ENCODE measurements around the gene CPN2.

CPN2 gene

DNA sequence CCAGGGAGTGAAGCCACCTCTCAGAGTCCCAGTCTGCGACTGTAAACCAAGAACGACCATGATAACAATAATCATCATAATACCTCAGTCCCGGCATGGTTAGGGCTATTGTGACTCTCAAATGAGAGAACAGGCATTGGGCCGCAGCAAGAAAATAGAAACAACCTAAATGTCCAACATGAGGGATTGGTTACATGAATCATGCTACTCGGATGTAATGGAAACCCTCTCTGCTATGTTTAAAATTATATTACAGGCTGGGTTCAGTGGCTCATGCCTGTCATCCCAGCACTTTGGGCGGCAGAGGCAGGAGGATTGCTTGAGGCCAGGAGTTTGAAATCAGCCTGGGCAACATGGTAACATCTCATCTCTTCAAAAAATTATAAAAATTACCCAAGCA lies 2.8 kb downstream of the CPN2 start:
- no peak for TF ChIP-seq POLR2A (IDR thresholded peaks at IDR 0.05; ENCODE audit: low read depth, low read length)
- no peak for TF ChIP-seq POLR2AphosphoS5 (IDR thresholded peaks at IDR 0.05; ENCODE audit: low read depth, low read length)
- TF ChIP-seq POU2F2 (IDR thresholded peaks at IDR 0.05; ENCODE audit: low read depth, low read length), result no peak
- no peak for TF ChIP-seq SPI1 (IDR thresholded peaks at IDR 0.05; ENCODE audit: low read depth, low read length)
- TF ChIP-seq TAF1 (IDR thresholded peaks at IDR 0.05; ENCODE audit: low read depth, low read length), result no peak
- TF ChIP-seq PAX5 (IDR thresholded peaks at IDR 0.05; ENCODE audit: insufficient read depth, low read length, severe bottlenecking), result no peak
- DNase-seq (ENCODE audit: insufficient read length, low spot score) (no peak), FAIRE-seq (no peak)

- no peak for DNase-seq (ENCODE audit: insufficient read length, low spot score)
- FAIRE-seq, result no peak
- TF ChIP-seq POLR2A (IDR thresholded peaks at IDR 0.05; ENCODE audit: low read depth, low read length) (no peak), PAX5 (IDR thresholded peaks at IDR 0.05; ENCODE audit: insufficient read depth, low read length, severe bottlenecking) (no peak), SPI1 (IDR thresholded peaks at IDR 0.05; ENCODE audit: low read depth, low read length) (no peak)
These were observed 4.5 kb downstream of the CPN2 start for GRCh38 chr3:194346621-194347020.

DNA sequence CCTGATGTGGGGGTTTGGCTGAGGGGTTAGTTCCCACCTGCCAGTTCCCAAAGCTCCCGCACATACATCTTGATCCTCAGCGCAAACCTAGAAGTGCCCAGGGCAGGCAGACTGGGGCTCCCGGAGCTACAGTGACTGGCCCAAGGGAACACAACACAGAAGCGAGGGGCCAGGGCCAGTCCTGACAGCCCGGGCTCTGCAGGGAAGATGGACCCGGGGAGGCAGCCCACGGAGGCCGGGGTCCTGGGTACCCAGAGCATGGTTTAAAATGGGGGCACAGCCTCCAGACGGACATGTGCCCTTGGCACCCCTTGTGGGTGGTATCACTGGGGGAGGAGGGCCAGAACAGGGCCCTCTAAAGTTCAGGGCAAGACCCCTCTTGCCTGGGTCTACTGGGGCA lies 5.1 kb downstream of the CPN2 start:
- FAIRE-seq (no peak), DNase-seq (ENCODE audit: insufficient read length, low spot score) (no peak)
- TF ChIP-seq SPI1 (IDR thresholded peaks at IDR 0.05; ENCODE audit: low read depth, low read length), result no peak
- TF ChIP-seq PAX5 (IDR thresholded peaks at IDR 0.05; ENCODE audit: insufficient read depth, low read length, severe bottlenecking), result no peak
- TF ChIP-seq TAF1 (IDR thresholded peaks at IDR 0.05; ENCODE audit: low read depth, low read length), result no peak
- TF ChIP-seq POU2F2 (IDR thresholded peaks at IDR 0.05; ENCODE audit: low read depth, low read length), result no peak
- no peak for TF ChIP-seq POLR2A (IDR thresholded peaks at IDR 0.05; ENCODE audit: low read depth, low read length)

DNA sequence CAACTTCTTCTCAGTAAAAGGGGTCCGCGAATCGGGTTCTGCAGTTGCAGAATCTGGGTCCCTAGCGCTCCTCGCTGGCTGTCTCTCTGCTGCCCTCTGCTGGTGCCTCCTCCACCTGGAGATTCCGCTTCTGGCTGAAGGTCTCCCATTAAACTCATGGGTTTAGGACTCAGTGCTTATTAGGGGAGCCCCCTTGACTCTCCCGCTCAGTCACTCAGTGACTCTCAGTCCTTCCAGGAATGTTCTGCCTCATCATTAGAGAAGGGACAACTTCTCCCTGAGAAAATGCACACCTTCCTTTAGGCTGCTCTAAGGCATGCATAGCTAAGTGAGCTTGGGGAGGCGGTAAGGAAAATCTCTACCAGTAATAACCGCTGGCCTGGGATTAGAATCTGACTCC lies 7.1 kb downstream of the CPN2 start:
- peak; percentile 84 for DNase-seq (ENCODE audit: insufficient read length, low spot score)
- FAIRE-seq, result no peak
- TF ChIP-seq POU2F2 (IDR thresholded peaks at IDR 0.05; ENCODE audit: low read depth, low read length) (no peak), POLR2A (IDR thresholded peaks at IDR 0.05; ENCODE audit: low read depth, low read length) (no peak), TAF1 (IDR thresholded peaks at IDR 0.05; ENCODE audit: low read depth, low read length) (no peak), SPI1 (IDR thresholded peaks at IDR 0.05; ENCODE audit: low read depth, low read length) (no peak), PAX5 (IDR thresholded peaks at IDR 0.05; ENCODE audit: insufficient read depth, low read length, severe bottlenecking) (no peak), POLR2AphosphoS5 (IDR thresholded peaks at IDR 0.05; ENCODE audit: low read depth, low read length) (no peak)

DNA sequence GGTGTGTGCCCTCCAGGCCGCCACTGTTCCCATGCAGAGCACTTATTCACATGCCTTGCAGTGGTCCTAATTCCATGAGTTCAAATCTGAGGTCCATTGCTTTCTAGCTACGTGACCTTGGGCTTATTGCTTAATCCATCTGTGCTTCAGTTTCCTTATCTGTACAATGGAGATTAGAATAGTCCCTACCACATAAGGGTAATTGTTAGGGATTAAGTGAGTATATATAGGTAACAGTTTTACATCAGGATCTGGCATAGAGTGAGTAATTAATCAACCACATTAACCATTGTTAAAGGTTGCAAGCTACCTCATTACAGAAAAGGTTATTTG lies 7.6 kb downstream of the CPN2 start:
- FAIRE-seq (no peak), DNase-seq (ENCODE audit: insufficient read length, low spot score) (no peak)
- TF ChIP-seq POU2F2 (IDR thresholded peaks at IDR 0.05; ENCODE audit: low read depth, low read length), result no peak
- TF ChIP-seq POLR2A (IDR thresholded peaks at IDR 0.05; ENCODE audit: low read depth, low read length), result no peak
- TF ChIP-seq SPI1 (IDR thresholded peaks at IDR 0.05; ENCODE audit: low read depth, low read length), result no peak
- TF ChIP-seq PAX5 (IDR thresholded peaks at IDR 0.05; ENCODE audit: insufficient read depth, low read length, severe bottlenecking), result no peak
- TF ChIP-seq TAF1 (IDR thresholded peaks at IDR 0.05; ENCODE audit: low read depth, low read length), result no peak
- no peak for TF ChIP-seq POLR2AphosphoS5 (IDR thresholded peaks at IDR 0.05; ENCODE audit: low read depth, low read length)

DNA sequence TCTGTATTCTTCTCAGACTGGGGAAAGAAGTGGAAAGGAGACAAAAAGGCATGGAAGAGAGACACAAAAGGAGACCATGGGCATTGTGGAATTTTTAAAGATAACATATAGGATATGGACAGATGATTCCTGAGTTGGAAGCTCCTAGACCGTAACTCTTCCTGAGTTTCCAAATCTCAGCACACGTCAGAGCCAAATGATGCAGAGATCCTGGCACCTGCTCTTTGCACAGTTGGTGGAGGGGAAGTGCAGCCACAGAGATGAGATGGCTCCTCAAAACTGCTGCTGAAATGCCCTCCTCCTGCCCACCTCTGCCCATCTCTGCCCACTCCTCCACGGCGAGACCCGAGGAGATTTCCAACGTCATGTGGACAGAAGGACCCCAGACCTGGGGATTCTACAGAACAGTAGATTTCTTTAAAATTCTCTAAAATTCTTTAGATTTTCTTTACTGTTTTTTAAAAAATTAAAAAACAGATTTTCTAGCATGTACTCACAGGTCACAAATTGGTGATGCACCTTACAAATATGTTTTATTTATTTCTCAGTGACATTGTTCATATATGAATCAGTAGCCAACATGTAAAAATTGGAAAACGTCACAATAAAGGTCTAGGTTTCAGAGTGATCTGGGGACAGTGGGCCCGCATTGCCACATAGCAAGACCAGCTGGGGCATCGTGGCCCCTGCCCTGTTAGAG lies 8.1 kb downstream of the CPN2 start:
- TF ChIP-seq PAX5 (IDR thresholded peaks at IDR 0.05; ENCODE audit: insufficient read depth, low read length, severe bottlenecking) (no peak), POLR2A (IDR thresholded peaks at IDR 0.05; ENCODE audit: low read depth, low read length) (no peak), SPI1 (IDR thresholded peaks at IDR 0.05; ENCODE audit: low read depth, low read length) (no peak), TAF1 (IDR thresholded peaks at IDR 0.05; ENCODE audit: low read depth, low read length) (no peak), POU2F2 (IDR thresholded peaks at IDR 0.05; ENCODE audit: low read depth, low read length) (no peak), POLR2AphosphoS5 (IDR thresholded peaks at IDR 0.05; ENCODE audit: low read depth, low read length) (no peak)
- FAIRE-seq, result no peak
- DNase-seq (ENCODE audit: insufficient read length, low spot score), result no peak

- FAIRE-seq (no peak), DNase-seq (ENCODE audit: insufficient read length, low spot score) (no peak)
- TF ChIP-seq TAF1 (IDR thresholded peaks at IDR 0.05; ENCODE audit: low read depth, low read length) (no peak), POLR2AphosphoS5 (IDR thresholded peaks at IDR 0.05; ENCODE audit: low read depth, low read length) (no peak), PAX5 (IDR thresholded peaks at IDR 0.05; ENCODE audit: insufficient read depth, low read length, severe bottlenecking) (no peak), POU2F2 (IDR thresholded peaks at IDR 0.05; ENCODE audit: low read depth, low read length) (no peak), POLR2A (IDR thresholded peaks at IDR 0.05; ENCODE audit: low read depth, low read length) (no peak), SPI1 (IDR thresholded peaks at IDR 0.05; ENCODE audit: low read depth, low read length) (no peak)
These were observed 10.2 kb downstream of the CPN2 start for GRCh38 chr3:194340757-194341400.

DNA sequence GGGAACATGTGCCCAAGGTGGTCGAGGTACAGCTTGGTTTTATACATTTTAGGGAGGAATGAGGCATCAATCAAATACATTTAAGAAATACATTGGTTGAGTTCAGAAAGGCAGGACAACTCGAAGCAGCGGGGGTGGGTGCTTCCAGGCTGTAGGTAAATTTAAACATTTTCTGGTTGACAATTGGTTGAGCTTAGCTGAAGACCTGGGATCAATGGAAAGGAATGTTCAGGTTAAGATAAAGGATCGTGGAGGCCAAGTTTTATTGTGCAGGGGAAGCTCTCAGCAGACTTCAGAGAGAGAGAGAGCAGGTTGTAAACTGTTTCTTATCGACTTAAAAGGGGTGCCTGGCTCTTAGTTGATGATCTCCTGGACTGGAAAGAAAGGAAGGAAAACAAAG lies 11.3 kb downstream of the CPN2 start:
- no peak for TF ChIP-seq TAF1 (IDR thresholded peaks at IDR 0.05; ENCODE audit: low read depth, low read length)
- no peak for TF ChIP-seq PAX5 (IDR thresholded peaks at IDR 0.05; ENCODE audit: insufficient read depth, low read length, severe bottlenecking)
- TF ChIP-seq POU2F2 (IDR thresholded peaks at IDR 0.05; ENCODE audit: low read depth, low read length), result no peak
- TF ChIP-seq SPI1 (IDR thresholded peaks at IDR 0.05; ENCODE audit: low read depth, low read length), result no peak
- TF ChIP-seq POLR2AphosphoS5 (IDR thresholded peaks at IDR 0.05; ENCODE audit: low read depth, low read length), result no peak
- no peak for TF ChIP-seq POLR2A (IDR thresholded peaks at IDR 0.05; ENCODE audit: low read depth, low read length)
- FAIRE-seq (no peak), DNase-seq (ENCODE audit: insufficient read length, low spot score) (no peak)

- DNase-seq (ENCODE audit: insufficient read length, low spot score), result no peak
- FAIRE-seq, result no peak
- no peak for TF ChIP-seq POU2F2 (IDR thresholded peaks at IDR 0.05; ENCODE audit: low read depth, low read length)
- no peak for TF ChIP-seq POLR2A (IDR thresholded peaks at IDR 0.05; ENCODE audit: low read depth, low read length)
- TF ChIP-seq TAF1 (IDR thresholded peaks at IDR 0.05; ENCODE audit: low read depth, low read length), result no peak
- TF ChIP-seq SPI1 (IDR thresholded peaks at IDR 0.05; ENCODE audit: low read depth, low read length), result no peak
- TF ChIP-seq POLR2AphosphoS5 (IDR thresholded peaks at IDR 0.05; ENCODE audit: low read depth, low read length), result no peak
- no peak for TF ChIP-seq PAX5 (IDR thresholded peaks at IDR 0.05; ENCODE audit: insufficient read depth, low read length, severe bottlenecking)
These were observed 11.8 kb downstream of the CPN2 start for GRCh38 chr3:194339356-194339755.
